OCI-LY3 (cell line): ENCODE measurements around the gene INAFM1.

Experiments used
- EZH2phosphoT487 ChIP-seq: fragments of 200-600 bp; shearing (Covaris generic); IDR thresholded peaks from 2 replicates; pipeline ENCODE4 v1.6.1; 2018; ENCODE audit warnings: antibody characterized with exemption, mixed run types, low read depth
- TF ChIP-seq, protein P1 (sequence below): fragments of 200-600, 300-600 bp; sonication (generic); IDR thresholded peaks from 2 replicates; pipeline ENCODE4 v1.5.1; 2014; ENCODE audit warnings: antibody characterized with exemption, low read length, low read depth

DNA sequence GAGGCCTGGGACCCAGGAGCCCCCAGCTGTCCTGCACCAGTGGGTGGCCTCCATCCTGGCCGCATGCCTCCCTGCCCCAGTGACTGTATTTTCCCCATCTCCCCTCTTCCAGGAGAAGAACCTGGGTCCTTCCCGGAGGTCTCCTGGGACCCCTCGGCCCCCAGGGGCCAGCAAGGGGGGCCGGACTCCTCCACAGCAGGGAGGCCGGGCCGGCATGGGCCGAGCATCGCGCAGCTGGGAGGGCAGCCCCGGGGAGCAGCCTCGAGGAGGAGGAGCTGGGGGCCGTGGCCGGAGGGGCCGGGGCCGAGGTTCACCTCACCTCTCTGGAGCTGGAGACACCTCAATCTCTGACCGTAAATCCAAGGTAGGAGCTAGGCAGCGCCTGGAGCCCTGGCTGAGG, 14.2 kb upstream of the INAFM1 start:
- TF ChIP-seq EZH2phosphoT487 = no peak
- TF ChIP-seq, protein P1, sequence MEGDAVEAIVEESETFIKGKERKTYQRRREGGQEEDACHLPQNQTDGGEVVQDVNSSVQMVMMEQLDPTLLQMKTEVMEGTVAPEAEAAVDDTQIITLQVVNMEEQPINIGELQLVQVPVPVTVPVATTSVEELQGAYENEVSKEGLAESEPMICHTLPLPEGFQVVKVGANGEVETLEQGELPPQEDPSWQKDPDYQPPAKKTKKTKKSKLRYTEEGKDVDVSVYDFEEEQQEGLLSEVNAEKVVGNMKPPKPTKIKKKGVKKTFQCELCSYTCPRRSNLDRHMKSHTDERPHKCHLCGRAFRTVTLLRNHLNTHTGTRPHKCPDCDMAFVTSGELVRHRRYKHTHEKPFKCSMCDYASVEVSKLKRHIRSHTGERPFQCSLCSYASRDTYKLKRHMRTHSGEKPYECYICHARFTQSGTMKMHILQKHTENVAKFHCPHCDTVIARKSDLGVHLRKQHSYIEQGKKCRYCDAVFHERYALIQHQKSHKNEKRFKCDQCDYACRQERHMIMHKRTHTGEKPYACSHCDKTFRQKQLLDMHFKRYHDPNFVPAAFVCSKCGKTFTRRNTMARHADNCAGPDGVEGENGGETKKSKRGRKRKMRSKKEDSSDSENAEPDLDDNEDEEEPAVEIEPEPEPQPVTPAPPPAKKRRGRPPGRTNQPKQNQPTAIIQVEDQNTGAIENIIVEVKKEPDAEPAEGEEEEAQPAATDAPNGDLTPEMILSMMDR = no peak
